ENCODE results near the gene ZNF684.
"Not testable (repeated sequence)": the region's sequence is repeated elsewhere in the genome, so short reads cannot be mapped to it uniquely, and the experiment has no call there.

DNA sequence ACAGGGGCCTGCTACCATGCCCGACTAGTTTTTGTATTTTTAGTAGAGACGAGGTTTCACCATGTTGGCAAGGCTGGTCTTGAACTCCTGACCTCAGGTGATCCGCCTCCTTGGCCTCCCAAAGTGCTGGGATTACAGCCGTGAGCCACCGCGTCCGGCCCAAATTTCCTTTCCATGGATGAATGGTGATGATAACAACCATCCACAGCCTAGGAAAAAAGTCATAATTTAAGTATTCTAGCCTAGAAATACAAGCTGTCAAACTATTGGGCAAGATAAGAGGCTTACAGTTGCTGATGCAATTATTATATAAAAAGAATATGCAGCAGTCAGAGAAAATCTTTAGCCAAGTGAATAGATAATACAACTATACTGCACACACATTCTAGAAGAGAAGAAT, 23.4 kb downstream of the ZNF684 start:
- not testable (repeated sequence) for TF ChIP-seq ZFX (IDR thresholded peaks at IDR 0.05; ENCODE audit: borderline replicate concordance)
- TF ChIP-seq, protein P1, sequence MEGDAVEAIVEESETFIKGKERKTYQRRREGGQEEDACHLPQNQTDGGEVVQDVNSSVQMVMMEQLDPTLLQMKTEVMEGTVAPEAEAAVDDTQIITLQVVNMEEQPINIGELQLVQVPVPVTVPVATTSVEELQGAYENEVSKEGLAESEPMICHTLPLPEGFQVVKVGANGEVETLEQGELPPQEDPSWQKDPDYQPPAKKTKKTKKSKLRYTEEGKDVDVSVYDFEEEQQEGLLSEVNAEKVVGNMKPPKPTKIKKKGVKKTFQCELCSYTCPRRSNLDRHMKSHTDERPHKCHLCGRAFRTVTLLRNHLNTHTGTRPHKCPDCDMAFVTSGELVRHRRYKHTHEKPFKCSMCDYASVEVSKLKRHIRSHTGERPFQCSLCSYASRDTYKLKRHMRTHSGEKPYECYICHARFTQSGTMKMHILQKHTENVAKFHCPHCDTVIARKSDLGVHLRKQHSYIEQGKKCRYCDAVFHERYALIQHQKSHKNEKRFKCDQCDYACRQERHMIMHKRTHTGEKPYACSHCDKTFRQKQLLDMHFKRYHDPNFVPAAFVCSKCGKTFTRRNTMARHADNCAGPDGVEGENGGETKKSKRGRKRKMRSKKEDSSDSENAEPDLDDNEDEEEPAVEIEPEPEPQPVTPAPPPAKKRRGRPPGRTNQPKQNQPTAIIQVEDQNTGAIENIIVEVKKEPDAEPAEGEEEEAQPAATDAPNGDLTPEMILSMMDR (IDR thresholded peaks at IDR 0.05): not testable (repeated sequence)

Data from 22Rv1 (cell line).